NCI-H2107 treated with DMSO at 0.1 percent for 48 hours (cell line): ENCODE measurements around the gene ELP4.
A peak's percentile ranks its signal among the peaks of the same experiment; 100 is the strongest.
"Not testable (repeated sequence)": the region's sequence is repeated elsewhere in the genome, so short reads cannot be mapped to it uniquely, and the experiment has no call there.

Experiments
- DNase-seq: peaks from one replicate; lab custom pipeline; 2025; ENCODE audit not compliant: unreplicated experiment; lab: John Stamatoyannopoulos, UW

Gene ELP4

GRCh38 chr11:31641477-31642062 lies 132.0 kb downstream of the ELP4 start:
- DNase-seq: peak; percentile 35

GRCh38 chr11:31643857-31644256 lies 134.3 kb downstream of the ELP4 start:
- DNase-seq: no peak

- no peak for DNase-seq
Observed at GRCh38 chr11:31645747-31646146, 136.2 kb downstream of the ELP4 start.

GRCh38 chr11:31646216-31646615 lies 136.6 kb downstream of the ELP4 start:
- DNase-seq: no peak

- DNase-seq: no peak
Observed at GRCh38 chr11:31649129-31649966, 139.8 kb downstream of the ELP4 start.

- DNase-seq: no peak
Observed at GRCh38 chr11:31651208-31651607, 141.6 kb downstream of the ELP4 start.

- DNase-seq: no peak
Observed at GRCh38 chr11:31651822-31652221, 142.3 kb downstream of the ELP4 start.

- no peak for DNase-seq
Observed at GRCh38 chr11:31652528-31652927, 143.0 kb downstream of the ELP4 start.

GRCh38 chr11:31655483-31655882 lies 145.9 kb downstream of the ELP4 start:
- DNase-seq: no peak

- no peak for DNase-seq
Observed at GRCh38 chr11:31656051-31656450, 146.5 kb downstream of the ELP4 start.

GRCh38 chr11:31657091-31657490 lies 147.5 kb downstream of the ELP4 start:
- no peak for DNase-seq

GRCh38 chr11:31664129-31664528 lies 154.6 kb downstream of the ELP4 start:
- no peak for DNase-seq

- no peak for DNase-seq
Observed at GRCh38 chr11:31664954-31665353, 155.4 kb downstream of the ELP4 start.

GRCh38 chr11:31671681-31672080 lies 162.1 kb downstream of the ELP4 start:
- DNase-seq: no peak

- DNase-seq: not testable (repeated sequence)
Observed at GRCh38 chr11:31673108-31673507, 163.5 kb downstream of the ELP4 start.

GRCh38 chr11:31676280-31676982 lies 166.9 kb downstream of the ELP4 start:
- no peak for DNase-seq

- no peak for DNase-seq
Observed at GRCh38 chr11:31680770-31681169, 171.2 kb downstream of the ELP4 start.

GRCh38 chr11:31687256-31687655 lies 177.7 kb downstream of the ELP4 start:
- no peak for DNase-seq

GRCh38 chr11:31687861-31688260 lies 178.3 kb downstream of the ELP4 start:
- no peak for DNase-seq

GRCh38 chr11:31689559-31689958 lies 180.0 kb downstream of the ELP4 start:
- DNase-seq: peak; percentile 87

- peak; percentile 63 for DNase-seq
Observed at GRCh38 chr11:31690041-31690440, 180.5 kb downstream of the ELP4 start.

GRCh38 chr11:31690516-31690915 lies 180.9 kb downstream of the ELP4 start:
- no peak for DNase-seq
